NCI-H2107 treated with DMSO at 0.1 percent for 48 hours (cell line): ENCODE data around the gene ACOT12.

Experiments
- DNase-seq: peaks from one replicate; lab custom pipeline; 2025; ENCODE audit not compliant: unreplicated experiment; lab: John Stamatoyannopoulos, UW

The ACOT12 gene

GRCh38 chr5:81400375-81400774 is 6.4 kb upstream of the ACOT12 start:
- DNase-seq = no peak

DNA sequence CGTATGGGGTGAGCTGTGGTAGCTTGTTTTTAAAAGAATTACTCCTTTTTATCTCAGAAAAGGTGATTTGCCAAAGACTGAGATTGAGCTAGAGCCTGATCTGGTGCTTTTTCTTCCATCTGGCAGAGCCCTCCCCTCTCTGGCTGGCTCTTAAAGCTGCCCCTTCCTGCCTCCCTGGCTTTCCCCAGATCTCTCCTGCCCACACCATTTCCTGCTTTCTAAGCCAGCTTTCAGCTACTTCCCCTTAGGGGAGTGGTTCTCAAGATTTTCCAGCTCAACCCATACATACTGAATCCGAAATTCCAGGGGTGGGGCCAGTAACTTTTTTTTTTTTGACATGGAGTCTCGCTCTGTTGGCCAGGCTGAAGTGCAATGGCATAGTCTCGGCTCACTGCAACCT is 4.8 kb upstream of the ACOT12 start:
- no peak for DNase-seq

- no peak for DNase-seq
Measured at GRCh38 chr5:81397176-81397575, 3.2 kb upstream of the ACOT12 start.

- DNase-seq = no peak
Measured at GRCh38 chr5:81395262-81395661, 1.3 kb upstream of the ACOT12 start.

- DNase-seq = no peak
Measured at GRCh38 chr5:81393430-81393782, 528 bp downstream of the ACOT12 start.

GRCh38 chr5:81389025-81389424 is 4.9 kb downstream of the ACOT12 start:
- no peak for DNase-seq

DNA sequence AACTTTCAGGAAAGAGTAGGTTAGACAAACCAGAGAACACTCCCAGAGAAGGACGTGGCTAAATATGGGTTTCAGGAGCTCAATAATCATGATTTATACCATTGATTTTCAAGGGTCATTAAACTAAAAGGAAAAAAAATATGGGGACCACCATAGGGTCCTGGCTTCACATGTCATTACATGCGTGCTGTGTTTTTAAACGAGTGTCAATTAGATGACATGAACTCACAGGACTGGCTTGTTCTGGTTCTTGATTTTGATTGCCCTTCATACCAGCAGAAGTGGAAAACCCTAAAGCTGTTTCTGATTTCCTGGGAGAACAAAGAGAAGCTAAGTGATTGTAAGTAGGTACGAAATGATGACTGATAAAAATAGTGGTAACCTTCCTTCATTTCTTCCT is 5.8 kb downstream of the ACOT12 start:
- DNase-seq = no peak

- DNase-seq = no peak
Measured at GRCh38 chr5:81383867-81384266, 10.1 kb downstream of the ACOT12 start.

- no peak for DNase-seq
Measured at GRCh38 chr5:81371354-81371876, 22.5 kb downstream of the ACOT12 start.

DNA sequence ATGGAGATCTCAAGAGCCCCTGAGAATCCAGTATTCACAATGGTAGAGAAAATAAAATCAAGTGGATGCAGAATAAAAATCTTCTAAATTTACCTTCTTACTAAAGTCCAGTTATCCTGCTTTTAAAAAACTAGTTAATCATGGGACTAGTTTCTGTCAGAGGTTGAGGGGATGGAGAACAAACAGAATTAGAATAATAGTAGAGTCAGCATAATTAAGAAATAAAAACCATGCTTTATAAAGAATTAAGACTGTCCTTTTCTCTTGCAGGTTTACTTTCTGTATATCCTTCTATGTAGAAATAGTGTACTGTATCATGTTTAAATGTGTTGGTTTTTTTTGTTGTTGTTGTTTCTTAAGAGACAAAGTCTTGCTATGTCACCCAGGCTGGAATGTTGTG is 23.0 kb downstream of the ACOT12 start:
- no peak for DNase-seq

- no peak for DNase-seq
Measured at GRCh38 chr5:81365541-81365940, 28.4 kb downstream of the ACOT12 start.

DNA sequence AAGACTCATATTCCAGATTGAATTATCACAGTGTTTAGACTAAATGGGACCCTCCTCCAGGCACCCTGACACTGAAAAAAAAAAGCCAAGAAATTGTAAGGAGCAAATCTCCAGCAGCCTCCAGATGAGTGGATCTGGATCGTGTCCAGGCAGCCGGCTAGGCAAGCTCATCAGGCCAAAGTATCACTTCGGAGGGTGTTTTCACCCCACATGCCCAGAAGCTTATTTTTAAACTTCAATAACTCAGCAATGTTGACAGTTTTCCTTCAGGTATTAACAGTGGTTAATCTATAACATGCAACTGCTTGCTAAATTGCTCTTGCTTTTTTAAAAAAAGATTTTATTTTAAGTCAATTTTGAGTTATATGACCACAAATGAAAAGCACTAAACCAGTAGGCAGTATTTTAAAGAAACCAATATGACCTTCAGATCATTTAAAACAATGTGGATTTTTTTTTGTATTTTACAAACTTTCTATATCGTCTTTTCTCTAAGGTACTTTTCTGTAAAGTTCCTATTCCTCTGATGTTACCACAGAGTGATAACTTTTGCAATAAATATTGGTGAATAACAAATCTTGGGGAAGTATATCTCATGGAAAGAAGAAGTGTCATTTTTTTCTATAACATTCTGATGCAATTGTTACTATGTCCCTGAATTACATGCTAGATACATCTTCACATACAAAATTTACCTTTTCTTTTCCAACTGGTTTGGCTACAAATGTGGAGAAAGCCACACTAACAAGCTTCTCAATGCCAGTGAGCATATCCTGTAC is 30.7 kb downstream of the ACOT12 start:
- DNase-seq = no peak

DNA sequence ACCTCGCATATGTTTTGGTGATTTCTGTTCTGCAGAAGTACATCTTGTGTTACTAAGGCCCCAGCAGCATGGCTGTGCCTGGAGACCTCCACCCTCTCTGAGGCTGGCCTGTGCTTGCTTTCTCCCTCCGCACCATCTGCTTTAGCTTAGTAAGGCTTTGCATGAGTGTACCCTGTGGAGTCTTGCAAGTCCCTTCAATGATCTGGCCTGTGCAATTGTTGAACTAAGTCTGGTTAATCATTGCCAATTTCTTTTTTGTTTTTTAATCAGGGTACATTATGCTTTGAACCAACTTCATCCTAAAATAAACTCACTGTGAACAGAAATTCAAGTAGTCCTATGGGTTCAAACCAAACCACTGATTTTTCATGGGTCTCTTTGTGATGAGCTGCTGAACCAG is 32.3 kb downstream of the ACOT12 start:
- no peak for DNase-seq

- DNase-seq = no peak
Measured at GRCh38 chr5:81360640-81361039, 33.3 kb downstream of the ACOT12 start.

GRCh38 chr5:81359881-81360280 is 34.1 kb downstream of the ACOT12 start:
- no peak for DNase-seq

GRCh38 chr5:81359108-81359507 is 34.8 kb downstream of the ACOT12 start:
- DNase-seq = no peak

DNA sequence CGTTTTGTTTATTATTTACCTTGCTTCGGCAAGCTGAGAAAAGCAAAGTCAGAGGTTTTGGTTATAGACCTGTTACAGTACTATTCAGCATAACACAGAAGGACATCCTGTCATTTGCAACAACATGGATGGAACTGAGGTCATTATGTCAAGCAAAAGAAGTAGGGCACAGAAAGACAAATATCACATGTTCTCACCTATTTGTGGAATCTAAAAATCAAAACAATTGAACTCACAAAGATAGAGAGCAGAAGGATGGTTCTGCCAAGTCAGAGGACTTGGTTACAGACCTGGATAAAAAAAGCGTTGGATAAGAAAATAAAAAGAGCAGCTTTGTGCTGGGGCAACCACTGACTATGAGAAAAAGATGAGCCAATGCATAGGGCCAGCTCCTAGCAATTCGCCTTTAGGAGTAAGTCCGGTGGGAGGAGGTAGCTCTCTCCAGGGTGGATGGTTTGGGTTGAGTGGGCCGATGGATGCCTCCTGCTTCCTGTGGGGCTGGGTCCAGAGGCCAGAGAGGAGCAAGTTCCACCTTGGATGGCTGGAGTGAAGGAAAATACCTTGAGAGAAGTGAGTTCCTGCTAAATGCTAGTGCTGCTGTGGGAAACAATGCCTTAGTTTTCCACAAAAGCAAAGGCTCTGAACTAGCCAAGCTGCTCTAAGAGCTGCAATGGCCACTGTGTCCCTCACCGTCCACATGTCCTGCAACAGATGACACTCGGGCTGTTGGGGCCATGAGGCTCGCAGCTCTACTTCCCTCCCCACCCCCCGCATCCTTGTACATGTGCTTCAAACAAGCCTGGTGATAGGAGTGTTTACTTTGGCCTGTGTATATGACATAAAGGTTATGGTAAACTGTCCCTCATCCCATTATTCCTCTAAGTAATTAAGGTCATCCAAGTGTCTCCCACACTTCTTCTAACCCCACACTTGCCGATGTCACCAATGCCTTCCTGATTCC is 38.4 kb downstream of the ACOT12 start:
- DNase-seq = no peak

DNA sequence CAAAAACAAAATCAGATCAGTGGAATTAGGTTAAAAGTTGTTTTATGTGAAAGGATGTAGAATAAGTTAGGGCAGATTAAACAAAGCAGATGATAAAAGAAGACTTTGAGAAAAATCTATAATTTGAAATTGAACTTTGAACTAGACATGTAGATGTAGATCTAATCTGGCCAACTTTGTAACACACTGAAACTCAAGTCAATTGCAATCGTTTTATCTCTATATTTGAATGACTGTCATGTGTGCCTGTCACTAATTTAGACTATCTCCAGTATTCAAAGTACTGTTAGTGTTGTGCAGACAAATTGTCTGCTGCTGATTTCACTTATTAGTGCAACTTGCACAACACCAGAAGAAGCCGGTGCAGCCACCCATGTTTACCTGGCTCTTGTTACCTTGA is 39.8 kb downstream of the ACOT12 start:
- DNase-seq = no peak

- no peak for DNase-seq
Measured at GRCh38 chr5:81353189-81353588, 40.7 kb downstream of the ACOT12 start.

DNA sequence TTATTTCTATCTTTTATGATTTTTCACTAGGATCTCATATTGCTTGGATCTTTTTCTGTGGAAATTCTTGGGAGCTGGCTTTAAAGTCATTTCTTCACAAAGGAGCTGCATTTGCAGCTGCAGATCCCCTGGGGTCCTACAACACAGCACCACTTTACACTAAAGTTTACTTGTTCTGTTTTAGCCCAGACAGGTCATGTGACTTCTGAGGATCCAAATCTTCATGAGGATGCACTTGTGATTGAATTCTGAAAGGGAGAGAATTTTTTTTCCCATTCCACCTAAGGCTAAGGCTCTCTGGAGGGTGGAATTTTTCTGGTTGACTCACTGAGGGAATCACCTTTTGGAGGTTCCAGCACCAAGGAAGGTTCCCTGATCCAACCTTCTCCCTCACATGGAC is 43.4 kb downstream of the ACOT12 start:
- DNase-seq = no peak

- no peak for DNase-seq
Measured at GRCh38 chr5:81349161-81349560, 44.8 kb downstream of the ACOT12 start.

- DNase-seq = no peak
Measured at GRCh38 chr5:81345411-81346003, 48.4 kb downstream of the ACOT12 start.
